Ishikawa (cell line): ENCODE data around the gene GAS5.

Experiments
- CEBPB ChIP-seq: IDR thresholded peaks from 2 replicates; pipeline ENCODE4 v1.6.1; 2012
- CREB1 ChIP-seq: IDR thresholded peaks from 2 replicates; pipeline ENCODE4 v1.6.1; 2012; ENCODE audit warnings: low read depth
- EGR1 ChIP-seq: IDR thresholded peaks from 2 replicates; pipeline ENCODE4 v1.6.1; 2012
- EP300 ChIP-seq: IDR thresholded peaks from 2 replicates; pipeline ENCODE4 v1.6.1; 2012; ENCODE audit warnings: borderline replicate concordance
- FOXM1 ChIP-seq: IDR thresholded peaks from 2 replicates; pipeline ENCODE4 v1.6.1; 2012; ENCODE audit warnings: low read depth, borderline replicate concordance
- MAX ChIP-seq: IDR thresholded peaks from 2 replicates; pipeline ENCODE4 v1.6.1; 2012
- NFIC ChIP-seq: IDR thresholded peaks from 2 replicates; pipeline ENCODE4 v1.6.1; 2012
- RAD21 ChIP-seq: IDR thresholded peaks from 2 replicates; pipeline ENCODE4 v1.6.1; 2012; ENCODE audit warnings: low read depth
- REST ChIP-seq: IDR thresholded peaks from 2 replicates; pipeline ENCODE4 v1.6.1; 2012; ENCODE audit warnings: low read depth, mild to moderate bottlenecking
- TAF1 ChIP-seq: IDR thresholded peaks from 2 replicates; pipeline ENCODE4 v1.6.1; 2012; ENCODE audit warnings: low read depth, mild to moderate bottlenecking
- TCF12 ChIP-seq: IDR thresholded peaks from 2 replicates; pipeline ENCODE4 v1.6.1; 2012; ENCODE audit warnings: low read depth
- TEAD4 ChIP-seq: IDR thresholded peaks from 2 replicates; pipeline ENCODE4 v1.6.1; 2012
- USF1 ChIP-seq: IDR thresholded peaks from 2 replicates; pipeline ENCODE4 v1.6.1; 2012
- YY1 ChIP-seq: IDR thresholded peaks from 2 replicates; pipeline ENCODE4 v1.6.1; 2012; ENCODE audit warnings: low read depth
- ZBTB7A ChIP-seq: IDR thresholded peaks from 2 replicates; pipeline ENCODE4 v1.6.1; 2012; ENCODE audit warnings: low read depth

Gene GAS5

GRCh38 chr1:173884701-173885100 lies 16.9 kb upstream of the GAS5 start:
- TF ChIP-seq USF1 (no peak), MAX (no peak), ZBTB7A (no peak), TEAD4 (no peak), YY1 (no peak), REST (no peak)

GRCh38 chr1:173878251-173878650 lies 10.5 kb upstream of the GAS5 start:
- TF ChIP-seq REST (no peak), TEAD4 (no peak), CEBPB (no peak), ZBTB7A (no peak), NFIC (no peak), EP300 (no peak), USF1 (no peak), TAF1 (no peak), RAD21 (no peak), TCF12 (no peak), CREB1 (no peak), MAX (no peak), EGR1 (no peak), FOXM1 (no peak), YY1 (no peak)

GRCh38 chr1:173876732-173877131 lies 8.9 kb upstream of the GAS5 start:
- TF ChIP-seq EGR1 (no peak), EP300 (no peak), REST (no peak), RAD21 (no peak), TEAD4 (no peak), TAF1 (no peak), FOXM1 (no peak), CREB1 (no peak), USF1 (no peak), ZBTB7A (no peak), MAX (no peak), YY1 (no peak), CEBPB (no peak), TCF12 (no peak), NFIC (no peak)

GRCh38 chr1:173871500-173871899 lies 3.7 kb upstream of the GAS5 start:
- TF ChIP-seq TEAD4 (no peak), CEBPB (no peak), TAF1 (no peak), EP300 (no peak), USF1 (no peak), ZBTB7A (no peak), RAD21 (no peak), REST (no peak), YY1 (no peak), NFIC (no peak), MAX (no peak), FOXM1 (no peak), EGR1 (no peak), TCF12 (no peak), CREB1 (no peak)
